Thoracic aorta (tissue), 2 donors: ENCODE data around the gene PBXIP1. TPM values are rescaled to one million over a fixed set of nuclear protein-coding genes. Genes with fewer than 3 reads are reported as not detected.

ENCODE experiments used
- ATAC-seq: fragments of 150-250 bp; one replicate; pipeline ENCODE4 v1.8.0; 2017; ENCODE audit warnings: low read depth; ENCODE audit not compliant: insufficient number of reproducible peaks, low FRiP score
- DNase-seq: peaks from one replicate; pipeline ENCODE4 v3.0.0-alpha.2; 2020; ENCODE audit warnings: low spot score
- H3K27ac ChIP-seq, 2 donors: fragments of 200-600 bp; sonication (generic); 1 replicate in 1 of 2; 2 replicates in 1 of 2; pipeline ENCODE4 v1.5.1; 2016; ENCODE audit warnings: mild to moderate bottlenecking in 2 of 2, moderate library complexity in 2 of 2
- H3K27me3 ChIP-seq: fragments of 200-600 bp; sonication (generic); replicated peaks from 2 replicates; pipeline ENCODE4 v1.6.0; 2016; ENCODE audit warnings: mild to moderate bottlenecking; ENCODE audit not compliant: insufficient read depth
- H3K36me3 ChIP-seq: fragments of 200-600 bp; sonication (generic); one replicate; pipeline ENCODE4 v1.5.1; 2016
- H3K4me1 ChIP-seq, 2 donors: fragments of 200-600 bp; sonication (generic); 1 replicate in 1 of 2; 2 replicates in 1 of 2; pipeline versions ENCODE4 v1.5.1 to v1.6.0; 2016; ENCODE audit warnings: low read depth in 2 of 2, mild to moderate bottlenecking in 1 of 2; ENCODE audit not compliant: control insufficient read depth in 1 of 2
- H3K4me3 ChIP-seq: fragments of 200-600 bp; sonication (generic); 2 replicates; pipeline ENCODE4 v1.5.1; 2016; ENCODE audit warnings: mild to moderate bottlenecking
- H3K9me3 ChIP-seq: fragments of 200-600 bp; sonication (generic); 2 replicates; pipeline ENCODE4 v1.5.1; 2016
- CTCF ChIP-seq: fragments of 200-600 bp; sonication (generic); IDR thresholded peaks from one replicate; pipeline ENCODE4 v1.5.1; 2019; ENCODE audit warnings: antibody characterized with exemption
- total RNA-seq, 2 donors: library from RNA; depleted of rRNA; stranded (reverse); fragments of >200 nt; gene quantifications; one replicate each; pipeline versions ENCODE4 v1.1.0 to v1.2.3, GENCODE V29; 2016

PBXIP1 gene
- total RNA-seq, 2 donors from 2014 or later, result 185 to 227 TPM

- Histone ChIP-seq H3K36me3 (peaks cover 12% of the 10 kb centered on the region), H3K4me3 (no peak overlapping the region), H3K9me3 (no peaks in the 10 kb centered on the region), H3K27ac (no peak overlapping the region), H3K27me3 (no peaks in the 10 kb centered on the region), H3K4me1 (peaks cover 38 to 52% of the 10 kb centered on the region in 2 donors)
- no peak for DNase-seq
- ATAC-seq, result no peak
- TF ChIP-seq CTCF, result no peak
Measured at GRCh38 chr1:154958681-154959425, 3.0 kb upstream of the PBXIP1 start.

DNA sequence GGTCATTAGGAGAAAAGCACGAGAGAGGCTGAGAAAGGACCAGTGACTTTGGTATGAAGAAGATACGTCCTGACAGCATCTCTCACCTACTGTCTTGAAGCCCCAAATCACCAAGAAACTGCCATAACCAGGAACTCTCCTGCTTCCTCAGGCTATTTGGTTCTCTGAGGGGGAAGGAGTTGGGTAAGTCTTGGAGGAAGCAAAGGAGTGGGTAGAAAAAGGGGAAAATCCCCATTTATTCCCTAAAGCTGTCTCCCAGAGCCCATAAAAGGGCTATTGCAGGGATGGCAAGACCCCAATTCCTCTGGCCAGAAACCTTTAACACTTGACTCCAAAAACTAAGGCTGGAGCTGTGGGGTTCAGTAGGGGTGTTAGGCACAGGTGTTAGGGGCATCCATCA lies 2.1 kb upstream of the PBXIP1 start:
- Histone ChIP-seq H3K4me1 (peaks cover 39 to 57% of the 10 kb centered on the region in 2 donors), H3K36me3 (peaks cover 11% of the 10 kb centered on the region), H3K4me3 (no peak overlapping the region), H3K27ac (no peak overlapping the region), H3K9me3 (no peaks in the 10 kb centered on the region), H3K27me3 (no peaks in the 10 kb centered on the region)
- ATAC-seq, result no peak
- no peak for DNase-seq
- no peak for TF ChIP-seq CTCF

- no peak for ATAC-seq
- Histone ChIP-seq H3K36me3 (peaks cover 11% of the 10 kb centered on the region), H3K4me1 (peaks cover 38 to 56% of the 10 kb centered on the region in 2 donors), H3K9me3 (no peaks in the 10 kb centered on the region), H3K27me3 (no peaks in the 10 kb centered on the region), H3K4me3 (no peak overlapping the region), H3K27ac (peak overlapping the region; percentile 81 to 85)
- no peak for TF ChIP-seq CTCF
- no peak for DNase-seq
Measured at GRCh38 chr1:154957091-154957657, 1.3 kb upstream of the PBXIP1 start.

DNA sequence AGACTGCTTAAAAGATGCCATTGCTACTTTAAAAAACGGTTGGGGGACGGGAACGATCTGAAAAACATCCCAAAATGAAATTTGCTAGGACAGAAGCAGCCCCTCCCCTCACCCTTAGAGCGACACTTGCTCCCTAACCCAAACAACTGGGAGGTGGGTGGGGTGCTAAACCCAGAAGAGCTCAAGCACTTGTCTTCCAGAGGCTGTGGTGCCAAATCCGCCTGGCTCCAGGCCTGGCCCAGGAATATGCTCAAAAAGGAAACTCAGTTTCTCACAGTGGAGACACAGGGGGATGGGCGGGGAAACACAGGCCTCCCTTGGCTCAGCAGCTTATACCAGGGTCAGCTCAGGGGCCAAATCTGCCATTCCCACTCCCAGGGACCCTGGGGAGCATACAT lies 644 bp upstream of the PBXIP1 start:
- no peak for ATAC-seq
- peaks cover 11% of the 10 kb centered on the region for H3K36me3 ChIP-seq

More for the DNA sequence above, 644 bp upstream of the PBXIP1 start:
- no peak for DNase-seq
- no peak for TF ChIP-seq CTCF
- peak overlapping the region; percentile 81 to 85 for H3K27ac ChIP-seq
- H3K27me3 ChIP-seq, result no peaks in the 10 kb centered on the region
- H3K4me1 ChIP-seq, result peaks cover 38 to 61% of the 10 kb centered on the region in 2 donors
- no peaks in the 10 kb centered on the region for H3K9me3 ChIP-seq
- H3K4me3 ChIP-seq, result peak overlapping the region; percentile 77
